ENCODE data around the gene NAA38.

DNA sequence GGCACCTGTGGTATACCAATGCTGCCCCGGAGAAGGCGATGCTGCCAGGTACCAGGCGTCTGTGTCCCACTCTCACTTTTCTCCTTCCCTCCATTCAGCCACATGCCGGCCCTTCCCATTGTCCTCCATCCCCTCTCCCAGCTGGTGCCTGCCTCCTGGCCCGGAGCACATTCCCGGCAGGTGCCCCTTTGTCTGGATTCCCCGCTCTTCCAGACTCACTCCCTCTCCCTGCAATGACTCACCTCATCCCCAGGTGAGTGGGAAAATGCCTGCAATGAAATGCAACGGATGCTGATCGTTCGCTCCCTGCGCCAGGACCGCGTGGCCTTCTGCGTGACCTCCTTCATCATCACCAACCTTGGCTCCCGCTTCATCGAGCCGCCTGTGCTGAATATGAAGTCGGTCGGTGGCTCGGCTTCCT, 33.8 kb downstream of the NAA38 start:
- TF ChIP-seq, protein P1, sequence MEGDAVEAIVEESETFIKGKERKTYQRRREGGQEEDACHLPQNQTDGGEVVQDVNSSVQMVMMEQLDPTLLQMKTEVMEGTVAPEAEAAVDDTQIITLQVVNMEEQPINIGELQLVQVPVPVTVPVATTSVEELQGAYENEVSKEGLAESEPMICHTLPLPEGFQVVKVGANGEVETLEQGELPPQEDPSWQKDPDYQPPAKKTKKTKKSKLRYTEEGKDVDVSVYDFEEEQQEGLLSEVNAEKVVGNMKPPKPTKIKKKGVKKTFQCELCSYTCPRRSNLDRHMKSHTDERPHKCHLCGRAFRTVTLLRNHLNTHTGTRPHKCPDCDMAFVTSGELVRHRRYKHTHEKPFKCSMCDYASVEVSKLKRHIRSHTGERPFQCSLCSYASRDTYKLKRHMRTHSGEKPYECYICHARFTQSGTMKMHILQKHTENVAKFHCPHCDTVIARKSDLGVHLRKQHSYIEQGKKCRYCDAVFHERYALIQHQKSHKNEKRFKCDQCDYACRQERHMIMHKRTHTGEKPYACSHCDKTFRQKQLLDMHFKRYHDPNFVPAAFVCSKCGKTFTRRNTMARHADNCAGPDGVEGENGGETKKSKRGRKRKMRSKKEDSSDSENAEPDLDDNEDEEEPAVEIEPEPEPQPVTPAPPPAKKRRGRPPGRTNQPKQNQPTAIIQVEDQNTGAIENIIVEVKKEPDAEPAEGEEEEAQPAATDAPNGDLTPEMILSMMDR (IDR thresholded peaks at IDR 0.05): no peak
- TF ChIP-seq POLR2A (IDR thresholded peaks at IDR 0.05) (no peak), POLR2AphosphoS5 (IDR thresholded peaks at IDR 0.05) (no peak), EP300 (IDR thresholded peaks at IDR 0.05) (no peak)

All from upper lobe of left lung (tissue), 4 donors.